ENCODE data around the gene SCP2. TPM values are rescaled to one million over a fixed set of nuclear protein-coding genes. Genes with fewer than 3 reads are reported as not detected.

The SCP2 gene
- total RNA-seq, 4 donors from 2014 or later = 114 to 311 (median 223) TPM

DNA sequence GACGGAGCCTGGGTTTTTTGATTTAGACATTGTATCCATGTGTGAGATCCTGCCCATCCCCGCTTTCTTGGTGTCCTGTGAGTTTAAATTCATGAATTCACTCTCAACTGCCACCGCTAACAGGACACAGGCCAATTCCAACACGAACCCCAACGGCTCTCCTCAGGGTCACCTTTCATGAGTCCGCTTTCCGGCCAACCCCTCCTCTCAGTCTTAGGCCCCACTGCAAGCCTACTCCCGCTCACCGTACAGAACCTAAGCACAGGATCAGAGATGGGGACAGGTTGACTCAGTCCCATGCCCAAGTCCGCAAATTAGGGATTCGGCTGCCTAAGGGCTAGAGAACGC, 238 bp upstream of the SCP2 start:
- no peak for TF ChIP-seq POLR2A (IDR thresholded peaks at IDR 0.05)
- no peak for TF ChIP-seq EP300 (IDR thresholded peaks at IDR 0.05; ENCODE audit: low read depth)
- no peaks in the 10 kb centered on the region for H3K9me3 ChIP-seq
- H3K4me1 ChIP-seq = peaks cover 5 to 32% (median 16%) of the 10 kb centered on the region in 4 donors
- 20% methylated on average over 9 of the region's 12 CpGs; no CpG with 5 or more reads in 1 of the 2 donors for WGBS, 2 donors (ENCODE audit: low coverage in 1 of 2)
- no peaks in the 10 kb centered on the region for H3K27me3 ChIP-seq
- in situ Hi-C loops (cut with MboI; ENCODE audit: low pct_ligation_motif_present in 1 of 4, low pct_unique_long_range_greater_than_20kb in 1 of 4, low sequenced_read_pairs in 3 of 4) = loop anchor here in 1 of 4 donors (25.0 kb wide), 1 partner anchor 260 kb away; the partner anchor contains the start of gene CPT2
- peak overlapping the region; percentile 77 to 86 (median 84) for H3K27ac ChIP-seq
- no peak for DNase-seq
- H3K4me3 ChIP-seq = peak overlapping the region; percentile 67 to 85 (median 75)
- H3K36me3 ChIP-seq = no peaks in the 10 kb centered on the region
- intact Hi-C loops (cut with DNase I; ENCODE audit: low total_unique reads) = no loop called here

DNA sequence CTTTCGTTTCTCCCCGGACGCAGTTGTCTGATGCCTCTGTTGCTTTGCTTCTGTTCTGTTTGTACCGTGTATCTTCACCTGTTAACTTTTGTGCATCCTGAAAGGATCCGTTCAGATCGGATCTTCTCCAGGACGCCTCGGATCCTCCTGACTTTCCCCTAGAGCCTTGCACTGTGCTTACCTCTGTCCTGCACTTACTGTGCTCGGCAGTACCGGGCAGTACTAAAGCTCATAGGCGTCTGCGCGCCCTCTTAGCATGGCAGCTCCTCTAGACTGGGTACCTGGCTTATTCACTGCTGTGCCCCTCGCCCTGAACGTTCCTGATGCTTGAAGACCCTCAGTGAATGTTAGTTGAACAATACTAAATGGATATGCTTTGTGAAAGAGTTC, 934 bp downstream of the SCP2 start:
- intact Hi-C loops (cut with DNase I; ENCODE audit: low total_unique reads) (no loop called here), in situ Hi-C loops (cut with MboI; ENCODE audit: low pct_ligation_motif_present in 1 of 4, low pct_unique_long_range_greater_than_20kb in 1 of 4, low sequenced_read_pairs in 3 of 4) (loop anchor here in 1 of 4 donors (25.0 kb wide), 1 partner anchor 259 kb away; the partner anchor contains the start of gene CPT2)
- H3K36me3 ChIP-seq = no peaks in the 10 kb centered on the region
- DNase-seq = no peak
- peaks cover 5 to 26% (median 13%) of the 10 kb centered on the region in 4 donors for H3K4me1 ChIP-seq
- no peaks in the 10 kb centered on the region for H3K27me3 ChIP-seq
- no peaks in the 10 kb centered on the region for H3K9me3 ChIP-seq
- TF ChIP-seq POLR2A (IDR thresholded peaks at IDR 0.05) (no peak), EP300 (IDR thresholded peaks at IDR 0.05; ENCODE audit: low read depth) (no peak), CTCF (IDR thresholded peaks at IDR 0.05) (no peak), POLR2AphosphoS5 (IDR thresholded peaks at IDR 0.05) (no peak)
- peak overlapping the region; percentile 77 to 86 (median 84) for H3K27ac ChIP-seq
- WGBS, 2 donors (ENCODE audit: low coverage in 1 of 2) = 16 to 21% methylated on average over 6 to 15 of the region's 15 CpGs
- peak overlapping the region; percentile 67 to 85 (median 75) for H3K4me3 ChIP-seq

- 95 to 100% methylated on average over 1 to 4 of the region's 4 CpGs for WGBS, 2 donors (ENCODE audit: low coverage in 1 of 2)
- no peak overlapping the region for H3K27ac ChIP-seq
- DNase-seq = no peak
- in situ Hi-C loops (cut with MboI; ENCODE audit: low pct_ligation_motif_present in 1 of 4, low pct_unique_long_range_greater_than_20kb in 1 of 4, low sequenced_read_pairs in 3 of 4) = loop anchor here in 1 of 4 donors (25.0 kb wide), 1 partner anchor 258 kb away; the partner anchor contains the start of gene CPT2
- H3K27me3 ChIP-seq = no peaks in the 10 kb centered on the region
- TF ChIP-seq POLR2A (IDR thresholded peaks at IDR 0.05) (no peak), CTCF (IDR thresholded peaks at IDR 0.05) (no peak), POLR2AphosphoS5 (IDR thresholded peaks at IDR 0.05) (no peak), EP300 (IDR thresholded peaks at IDR 0.05; ENCODE audit: low read depth) (no peak)
- intact Hi-C loops (cut with DNase I; ENCODE audit: low total_unique reads) = no loop called here
- H3K4me1 ChIP-seq = peaks cover 5 to 26% (median 13%) of the 10 kb centered on the region in 4 donors
- H3K9me3 ChIP-seq = no peaks in the 10 kb centered on the region
- H3K4me3 ChIP-seq = no peak overlapping the region
- no peaks in the 10 kb centered on the region for H3K36me3 ChIP-seq
Measured at GRCh38 chr1:52929019-52929418, 1.9 kb downstream of the SCP2 start.

DNA sequence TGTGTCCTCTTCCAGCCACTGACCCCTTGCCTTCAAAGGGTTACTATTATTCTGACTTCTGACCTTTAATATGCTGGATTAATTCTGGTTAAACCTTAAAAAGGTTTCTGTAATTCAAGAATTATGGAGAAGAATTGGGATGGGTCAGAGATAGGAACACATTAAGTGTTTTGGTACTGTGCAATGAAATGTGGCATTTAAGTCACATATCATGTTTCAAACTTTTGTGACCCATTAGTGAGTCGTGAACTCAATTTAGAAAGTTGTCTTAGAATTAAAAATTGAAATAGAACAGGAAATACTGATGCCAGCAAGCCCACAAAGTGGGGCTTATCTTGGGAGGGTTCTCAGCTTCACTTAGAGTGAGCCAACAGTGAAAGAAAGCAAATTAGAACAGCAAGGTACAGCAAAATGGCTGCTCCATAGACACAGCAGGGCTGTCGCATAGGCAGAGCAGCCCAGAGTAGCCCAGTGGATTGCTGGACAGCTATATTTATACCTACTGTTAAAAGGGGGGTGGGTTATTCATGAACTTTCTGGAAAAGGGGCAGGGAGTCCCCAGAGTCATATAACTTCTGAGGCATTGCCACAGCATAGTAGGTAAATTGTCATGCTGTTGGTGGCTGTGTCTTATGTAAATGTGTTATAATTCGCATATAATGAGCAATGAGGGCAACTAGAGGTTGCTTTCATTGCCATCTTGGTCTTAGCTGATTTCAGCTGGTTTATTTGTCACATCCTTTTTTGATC, 10.5 kb downstream of the SCP2 start:
- no peaks in the 10 kb centered on the region for H3K4me1 ChIP-seq
- no peaks in the 10 kb centered on the region for H3K9me3 ChIP-seq
- in situ Hi-C loops (cut with MboI; ENCODE audit: low pct_ligation_motif_present in 1 of 4, low pct_unique_long_range_greater_than_20kb in 1 of 4, low sequenced_read_pairs in 3 of 4) (loop anchor here in 1 of 4 donors (25.0 kb wide), 1 partner anchor 250 kb away; the partner anchor contains the start of gene CPT2), intact Hi-C loops (cut with DNase I; ENCODE audit: low total_unique reads) (no loop called here)
- H3K36me3 ChIP-seq = no peaks in the 10 kb centered on the region
- H3K27me3 ChIP-seq = no peaks in the 10 kb centered on the region
- WGBS, 2 donors (ENCODE audit: low coverage in 1 of 2) = 93 to 94% methylated on average over 3 of the region's 3 CpGs
- TF ChIP-seq EP300 (IDR thresholded peaks at IDR 0.05; ENCODE audit: low read depth) = no peak
- no peak for TF ChIP-seq POLR2A (IDR thresholded peaks at IDR 0.05)
- TF ChIP-seq POLR2AphosphoS5 (IDR thresholded peaks at IDR 0.05) = no peak
- no peak for TF ChIP-seq CTCF (IDR thresholded peaks at IDR 0.05)
- H3K27ac ChIP-seq = no peak overlapping the region
- H3K4me3 ChIP-seq = no peak overlapping the region
- DNase-seq = no peak
